Gastrocnemius medialis (tissue), 4 donors: ENCODE data around the gene PPAN. TPM values are rescaled to one million over a fixed set of nuclear protein-coding genes. Genes with fewer than 3 reads are reported as not detected.

Experiments used
- ATAC-seq, 2 donors: fragments of 150-250 bp; one replicate each; pipeline ENCODE4 v1.9.1; 2016
- DNase-seq, 2 donors: peaks; one replicate each; pipeline ENCODE4 v3.0.0-alpha.2; 2019
- H3K27ac ChIP-seq, 4 donors: fragments of 200-600 bp; sonication (generic); 1 replicate in 1 of 4; 2 replicates in 3 of 4; pipeline ENCODE4 v1.5.1; 2016 to 2018; ENCODE audit warnings: mild to moderate bottlenecking in 2 of 4, moderate library complexity in 1 of 4
- H3K27me3 ChIP-seq, 3 donors: fragments of 200-600 bp; sonication (generic) in 2 of 3; 1 replicate in 1 of 3; 2 replicates in 2 of 3; pipeline versions ENCODE4 v1.5.1 to v1.6.0; 2016 to 2019; ENCODE audit warnings: mild to moderate bottlenecking in 1 of 3, moderate library complexity in 1 of 3
- H3K36me3 ChIP-seq, 2 donors: fragments of 200-600 bp; sonication (generic) in 1 of 2; one replicate each; pipeline ENCODE4 v1.5.1; 2017 to 2018
- H3K4me1 ChIP-seq, 2 donors: fragments of 200-600 bp; sonication (generic) in 1 of 2; one replicate each; pipeline ENCODE4 v1.5.1; 2016 to 2017; ENCODE audit warnings: mild to moderate bottlenecking in 2 of 2
- H3K4me3 ChIP-seq, 4 donors: fragments of 200-600 bp; sonication (generic) in 3 of 4; 1 replicate in 1 of 4; 2 replicates in 3 of 4; pipeline ENCODE4 v1.5.1; 2016 to 2019; ENCODE audit warnings: mild to moderate bottlenecking in 2 of 4
- H3K9me3 ChIP-seq, 3 donors: fragments of 200-600 bp; sonication (generic) in 2 of 3; 1 replicate in 1 of 3; 2 replicates in 2 of 3; pipeline ENCODE4 v1.5.1; 2016 to 2019
- CTCF ChIP-seq, 5 experiments: fragments of 450-650 bp in 3 of 5; fragments of 200-600 bp in 2 of 5; sonication (generic) in 2 of 5; IDR thresholded peaks in 4 of 5; conservative IDR thresholded peaks in 1 of 5; 1 replicate in 4 of 5; 2 replicates in 1 of 5; pipeline ENCODE4 v1.5.1; 2016 to 2019; ENCODE audit warnings: antibody characterized with exemption in 5 of 5, mild to moderate bottlenecking in 3 of 5, moderate library complexity in 3 of 5
- POLR2A ChIP-seq, 2 donors: fragments of 450-650 bp; IDR thresholded peaks; one replicate each; pipeline ENCODE4 v1.6.1; 2017; ENCODE audit warnings: antibody characterized with exemption in 2 of 2, mild to moderate bottlenecking in 2 of 2, moderate library complexity in 2 of 2
- in situ Hi-C, 4 donors: fragments of 200-750 bp; cut with MboI; loops; one replicate each; pipeline versions ENCODE4 v1.15.0 to v1.8.0; 2017; ENCODE audit warnings: low sequenced_read_pairs in 4 of 4
- intact Hi-C: fragments of 100-400 bp; cut with DNase I; formaldehyde crosslinking; loops from one replicate; pipeline ENCODE4 v1.15.1; 2023; ENCODE audit warnings: low total_unique reads
- total RNA-seq, 4 donors: library from RNA; depleted of rRNA; stranded (reverse); fragments of >200 nt; gene quantifications; one replicate each; pipeline versions ENCODE4 v1.1.0 to v1.2.3, GENCODE V29; 2016

Gene PPAN
- total RNA-seq, 4 donors from 2014 or later = 30.5 to 42.3 (median 36.7) TPM

GRCh38 chr19:10091370-10091687 is 14.8 kb upstream of the PPAN start:
- H3K9me3 ChIP-seq = no peaks in the 10 kb centered on the region
- H3K4me1 ChIP-seq = peaks cover under 1 to 5% of the 10 kb centered on the region in 2 donors
- intact Hi-C loops = no loop called here
- TF ChIP-seq CTCF (IDR thresholded peaks at IDR 0.05 in 4 of 5, conservative IDR thresholded peaks at IDR 0.05 in 1 of 5) (no peak), POLR2A (IDR thresholded peaks at IDR 0.05) (no peak)
- ATAC-seq (no peak), DNase-seq (no peak)
- no peak overlapping the region for H3K4me3 ChIP-seq
- H3K27me3 ChIP-seq = peaks cover 0 to 18% (median 17%) of the 10 kb centered on the region in 3 donors
- in situ Hi-C loops = no loop called here
- H3K27ac ChIP-seq = no peak overlapping the region
- no peaks in the 10 kb centered on the region for H3K36me3 ChIP-seq

GRCh38 chr19:10091895-10092641 is 14.1 kb upstream of the PPAN start:
- H3K27ac ChIP-seq = no peak overlapping the region
- H3K27me3 ChIP-seq = peaks cover 0 to 13% (median 10%) of the 10 kb centered on the region in 3 donors
- TF ChIP-seq CTCF (IDR thresholded peaks at IDR 0.05 in 4 of 5, conservative IDR thresholded peaks at IDR 0.05 in 1 of 5) (no peak), POLR2A (IDR thresholded peaks at IDR 0.05) (no peak)
- no peak overlapping the region for H3K4me3 ChIP-seq
- no peaks in the 10 kb centered on the region for H3K36me3 ChIP-seq
- intact Hi-C loops (no loop called here), in situ Hi-C loops (no loop called here)
- H3K4me1 ChIP-seq = peaks cover 5 to 6% of the 10 kb centered on the region in 2 donors
- DNase-seq (no peak), ATAC-seq (no peak)
- no peaks in the 10 kb centered on the region for H3K9me3 ChIP-seq

- no peaks in the 10 kb centered on the region for H3K36me3 ChIP-seq
- intact Hi-C loops = no loop called here
Measured at GRCh38 chr19:10092648-10093294, 13.4 kb upstream of the PPAN start.

GRCh38 chr19:10093295-10094186 is 12.6 kb upstream of the PPAN start:
- TF ChIP-seq POLR2A (IDR thresholded peaks at IDR 0.05) = no peak
- no peak for TF ChIP-seq CTCF (IDR thresholded peaks at IDR 0.05 in 4 of 5, conservative IDR thresholded peaks at IDR 0.05 in 1 of 5)
- H3K4me1 ChIP-seq = peaks cover 5 to 6% of the 10 kb centered on the region in 2 donors
- H3K9me3 ChIP-seq = no peaks in the 10 kb centered on the region
- H3K27ac ChIP-seq = no peak overlapping the region
- ATAC-seq (no peak), DNase-seq (no peak)
- no peak overlapping the region for H3K4me3 ChIP-seq
- in situ Hi-C loops (no loop called here), intact Hi-C loops (no loop called here)
- H3K36me3 ChIP-seq = no peaks in the 10 kb centered on the region
- H3K27me3 ChIP-seq = peaks cover 0 to 13% (median 9%) of the 10 kb centered on the region in 3 donors

More at GRCh38 chr19:10092648-10093294, 13.4 kb upstream of the PPAN start:
- DNase-seq (no peak), ATAC-seq (no peak)
- H3K4me1 ChIP-seq = peaks cover 5 to 6% of the 10 kb centered on the region in 2 donors
- H3K27ac ChIP-seq = no peak overlapping the region
- TF ChIP-seq CTCF (IDR thresholded peaks at IDR 0.05 in 4 of 5, conservative IDR thresholded peaks at IDR 0.05 in 1 of 5) (no peak), POLR2A (IDR thresholded peaks at IDR 0.05) (no peak)
- H3K27me3 ChIP-seq = peaks cover 0 to 13% (median 9%) of the 10 kb centered on the region in 3 donors
- in situ Hi-C loops = no loop called here
- no peaks in the 10 kb centered on the region for H3K9me3 ChIP-seq
- H3K4me3 ChIP-seq = no peak overlapping the region
